Liver (tissue), 3 donors: ENCODE data around the gene TOMM40L.
"Not testable (repeated sequence)": the region's sequence is repeated elsewhere in the genome, so short reads cannot be mapped to it uniquely, and the experiment has no call there.

Experiments
- FOXA1 ChIP-seq: IDR thresholded peaks from 2 replicates; pipeline ENCODE4 v1.6.1; 2016; ENCODE audit warnings: antibody characterized with exemption
- GABPA ChIP-seq, 2 donors: IDR thresholded peaks in 1 of 2; conservative IDR thresholded peaks in 1 of 2; 2 replicates each; pipeline ENCODE4 v1.6.1; 2016; ENCODE audit warnings: antibody characterized with exemption in 2 of 2, mild to moderate bottlenecking in 1 of 2, moderate library complexity in 1 of 2
- SP1 ChIP-seq: IDR thresholded peaks from 2 replicates; pipeline ENCODE4 v1.6.1; 2018; ENCODE audit warnings: antibody characterized with exemption, mild to moderate bottlenecking
- TAF1 ChIP-seq: conservative IDR thresholded peaks from 2 replicates; pipeline ENCODE4 v1.6.1; 2016; ENCODE audit warnings: antibody characterized with exemption, mild to moderate bottlenecking
- YY1 ChIP-seq: IDR thresholded peaks from 2 replicates; pipeline ENCODE4 v1.6.1; 2016; ENCODE audit warnings: antibody characterized with exemption, mild to moderate bottlenecking
- TF ChIP-seq, protein P1 (sequence below): fragments of 150-350 bp; IDR thresholded peaks from 2 replicates; pipeline ENCODE4 v1.5.1; 2017; ENCODE audit warnings: improper control_type of control experiment, low read depth, low read length; ENCODE audit not compliant: missing input control
- donor health status: healthy.
- donor health status: healthy.

DNA sequence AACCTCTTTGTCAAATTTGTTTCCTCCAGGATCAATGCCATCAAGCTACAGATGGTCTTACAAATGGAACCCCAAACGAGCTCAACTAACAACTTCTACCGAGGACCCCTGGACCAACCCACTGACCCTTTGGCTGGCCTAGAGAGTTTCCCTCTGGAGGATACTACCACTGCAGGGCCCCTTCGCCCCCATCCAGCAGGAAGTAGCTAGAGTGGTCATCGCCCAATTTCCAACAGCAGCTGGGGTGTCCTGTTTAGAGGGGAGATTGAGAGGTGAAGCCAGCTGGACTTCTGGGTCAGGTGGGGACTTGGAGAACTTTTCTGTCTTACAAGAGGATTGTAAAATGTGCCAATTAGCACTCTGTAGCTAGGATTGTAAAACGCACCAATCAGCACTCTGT, 31.2 kb downstream of the TOMM40L start:
- not testable (repeated sequence) for TF ChIP-seq TAF1; FOXA1; GABPA (IDR thresholded peaks at IDR 0.05 in 1 of 2, conservative IDR thresholded peaks at IDR 0.05 in 1 of 2); SP1; YY1
- TF ChIP-seq, protein P1, sequence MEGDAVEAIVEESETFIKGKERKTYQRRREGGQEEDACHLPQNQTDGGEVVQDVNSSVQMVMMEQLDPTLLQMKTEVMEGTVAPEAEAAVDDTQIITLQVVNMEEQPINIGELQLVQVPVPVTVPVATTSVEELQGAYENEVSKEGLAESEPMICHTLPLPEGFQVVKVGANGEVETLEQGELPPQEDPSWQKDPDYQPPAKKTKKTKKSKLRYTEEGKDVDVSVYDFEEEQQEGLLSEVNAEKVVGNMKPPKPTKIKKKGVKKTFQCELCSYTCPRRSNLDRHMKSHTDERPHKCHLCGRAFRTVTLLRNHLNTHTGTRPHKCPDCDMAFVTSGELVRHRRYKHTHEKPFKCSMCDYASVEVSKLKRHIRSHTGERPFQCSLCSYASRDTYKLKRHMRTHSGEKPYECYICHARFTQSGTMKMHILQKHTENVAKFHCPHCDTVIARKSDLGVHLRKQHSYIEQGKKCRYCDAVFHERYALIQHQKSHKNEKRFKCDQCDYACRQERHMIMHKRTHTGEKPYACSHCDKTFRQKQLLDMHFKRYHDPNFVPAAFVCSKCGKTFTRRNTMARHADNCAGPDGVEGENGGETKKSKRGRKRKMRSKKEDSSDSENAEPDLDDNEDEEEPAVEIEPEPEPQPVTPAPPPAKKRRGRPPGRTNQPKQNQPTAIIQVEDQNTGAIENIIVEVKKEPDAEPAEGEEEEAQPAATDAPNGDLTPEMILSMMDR, result not testable (repeated sequence)
